NCI-H510A (cell line): ENCODE results near the gene NFIA.
"Not testable (repeated sequence)": the region's sequence is repeated elsewhere in the genome, so short reads cannot be mapped to it uniquely, and the experiment has no call there.

Experiments
- DNase-seq: peaks from one replicate; lab custom pipeline; 2025; lab: John Stamatoyannopoulos, UW

NFIA gene

DNA sequence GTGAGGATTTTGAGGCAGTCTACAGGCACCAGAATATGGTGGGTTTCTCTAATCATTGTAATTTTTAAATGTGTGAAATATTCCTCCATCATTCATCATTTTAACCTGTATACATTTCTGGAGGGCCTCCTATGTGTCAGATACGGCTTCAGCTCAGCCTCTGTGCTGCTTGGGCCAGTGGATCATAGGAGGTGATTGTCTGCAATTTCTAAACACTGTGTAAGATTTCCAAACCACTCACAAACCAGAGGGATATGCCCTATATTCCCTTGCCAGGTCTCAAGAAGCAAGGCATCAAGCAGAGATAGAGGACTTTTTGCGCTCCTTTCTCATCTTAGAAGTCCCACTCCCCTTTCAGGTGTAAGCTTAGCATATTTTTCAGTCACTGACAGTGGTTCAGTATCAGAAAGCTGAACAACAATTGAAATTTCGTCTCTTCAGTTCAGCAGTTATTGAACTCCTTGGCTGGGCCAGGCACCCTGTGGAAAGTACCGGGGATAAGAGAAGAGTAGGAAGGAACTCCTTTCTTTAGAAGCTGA, 190.9 kb downstream of the NFIA start:
- no peak for DNase-seq

DNA sequence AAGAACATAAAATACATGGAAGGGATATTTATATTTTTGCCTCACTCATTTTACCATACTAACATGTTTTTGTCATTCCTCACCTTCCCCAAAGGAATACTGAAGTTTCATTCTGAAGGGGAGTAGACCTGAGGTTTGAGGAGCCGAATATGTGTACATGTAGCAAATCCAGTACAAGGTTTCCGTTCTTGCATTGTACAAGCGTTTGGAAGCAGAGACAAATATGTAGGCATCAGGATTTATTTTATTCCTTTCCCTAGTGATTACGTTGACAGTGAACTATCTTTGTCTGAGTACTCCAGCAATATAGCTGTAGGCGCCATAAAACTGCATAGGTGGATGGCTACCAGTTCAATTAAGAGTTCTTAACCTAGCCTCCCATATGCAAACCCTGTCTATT, 191.5 kb downstream of the NFIA start:
- DNase-seq = no peak

DNA sequence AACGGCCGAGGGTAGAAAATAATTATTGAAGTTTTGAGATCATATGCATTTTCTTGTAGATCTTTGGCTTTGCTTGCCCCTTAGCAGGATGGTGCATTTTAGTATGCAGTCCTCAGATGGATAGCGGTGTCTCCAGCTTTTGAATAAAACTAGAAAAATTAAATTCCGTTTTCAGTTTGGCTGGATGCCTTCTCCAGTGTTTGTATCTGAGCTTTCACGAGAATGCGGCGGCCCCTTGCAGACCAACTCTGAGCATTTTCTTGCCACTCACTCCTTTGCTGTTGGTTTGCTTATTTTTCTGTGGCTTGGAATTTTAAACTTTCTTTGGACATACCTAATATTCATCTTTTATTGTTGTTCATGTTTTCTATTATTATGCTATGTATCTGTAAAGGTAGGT, 192.6 kb downstream of the NFIA start:
- no peak for DNase-seq

DNA sequence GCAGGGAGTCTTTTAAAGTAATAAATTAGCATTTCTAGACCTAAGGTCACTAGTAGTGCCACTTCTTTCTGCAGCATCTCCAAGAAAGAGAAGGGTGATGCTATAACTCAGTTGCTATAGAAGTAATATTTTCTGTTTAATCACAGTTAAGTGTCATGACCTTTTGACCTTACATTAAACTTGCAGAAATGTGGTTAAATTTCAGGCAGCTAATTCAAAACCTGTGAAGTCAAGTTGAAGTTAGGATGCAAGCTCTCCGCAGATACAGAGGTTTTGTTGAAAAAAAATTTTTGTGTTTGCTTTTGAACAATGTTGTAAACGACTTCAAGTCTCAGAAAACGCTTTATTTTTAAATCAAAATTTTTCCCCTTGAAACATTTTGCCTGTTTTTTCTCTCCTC, 193.9 kb downstream of the NFIA start:
- no peak for DNase-seq

DNA sequence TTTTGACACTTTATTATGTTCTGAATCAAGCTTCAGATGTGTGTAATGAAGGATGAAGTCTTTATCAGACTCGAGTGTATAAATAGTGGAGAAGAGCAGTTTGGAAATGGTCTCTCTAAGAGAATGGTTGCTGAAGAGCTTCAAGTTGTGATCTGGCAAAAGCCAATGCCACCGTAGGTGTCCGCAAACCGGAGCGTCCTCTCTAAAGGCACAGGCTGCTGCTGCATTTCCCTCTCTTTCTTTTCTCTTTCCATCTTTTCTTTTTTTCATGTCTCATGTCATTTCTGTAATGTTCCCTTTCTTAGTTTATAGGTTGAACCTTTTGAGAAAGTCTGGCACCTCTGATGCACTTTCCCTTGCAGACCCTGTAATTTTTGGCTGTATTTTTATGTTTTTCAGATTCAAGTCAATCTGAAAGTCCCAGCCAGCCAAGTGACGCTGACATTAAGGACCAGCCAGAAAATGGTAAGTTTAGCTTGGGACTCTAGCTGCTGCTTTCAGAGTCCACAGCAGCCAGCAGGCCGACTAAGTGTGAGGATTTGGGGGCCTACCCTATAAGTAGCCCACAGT, 194.8 kb downstream of the NFIA start:
- no peak for DNase-seq

DNA sequence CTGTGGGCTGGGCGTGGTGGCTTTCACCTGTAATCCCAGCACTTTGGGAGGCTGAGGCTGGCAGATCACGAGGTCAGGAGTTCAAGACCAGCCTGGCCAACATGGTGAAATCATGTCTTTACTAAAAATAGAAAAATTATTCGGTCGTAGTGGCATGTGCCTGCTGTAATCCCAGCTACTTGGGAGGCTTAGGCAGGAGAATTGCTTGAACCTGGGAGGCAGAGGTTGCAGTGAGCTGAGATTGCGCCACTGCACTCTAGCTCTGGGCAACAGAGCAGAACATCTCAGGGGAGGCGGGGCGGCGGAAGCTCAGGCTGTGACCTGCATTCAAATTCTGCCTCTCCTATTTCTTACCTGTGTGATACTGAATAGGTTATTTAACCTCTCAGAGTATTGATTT, 196.1 kb downstream of the NFIA start:
- DNase-seq = not testable (repeated sequence)

DNA sequence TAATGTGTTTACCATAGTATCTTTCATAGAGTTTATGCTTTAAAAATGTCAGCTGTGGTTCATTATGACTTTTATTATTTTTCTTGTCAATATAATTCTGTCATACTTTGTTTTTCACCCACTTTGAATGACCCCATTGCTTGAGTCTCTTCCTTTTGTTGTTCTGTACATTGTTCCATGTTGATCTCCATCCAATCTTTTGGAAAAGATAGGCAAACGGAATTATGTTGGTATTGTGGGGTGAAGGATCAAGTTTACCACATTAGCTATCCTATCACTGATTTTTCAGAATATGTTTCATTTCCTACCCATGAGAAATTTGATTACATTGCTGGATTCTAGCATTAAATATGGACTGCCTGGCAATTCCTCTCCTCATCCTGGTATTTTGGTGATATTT, 196.6 kb downstream of the NFIA start:
- DNase-seq = no peak

DNA sequence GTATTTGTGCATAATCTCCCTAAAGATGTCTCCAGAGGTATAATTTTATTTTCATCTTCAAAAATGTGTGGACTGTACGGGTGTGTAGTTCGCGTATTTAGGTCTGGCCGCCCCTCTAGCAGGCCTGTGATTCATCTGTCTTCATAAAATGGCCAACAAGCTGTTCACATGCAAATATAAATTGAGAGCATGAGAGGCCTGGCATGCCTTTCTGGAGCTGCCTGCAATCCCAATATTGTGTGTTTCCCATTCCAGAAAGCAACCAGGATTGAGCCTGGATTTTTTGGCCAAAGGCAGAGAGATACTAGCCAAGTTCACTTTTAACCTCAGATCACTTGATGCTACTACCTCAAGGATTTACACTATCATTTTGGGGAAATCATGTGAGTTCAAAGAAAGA, 197.2 kb downstream of the NFIA start:
- DNase-seq = no peak

DNA sequence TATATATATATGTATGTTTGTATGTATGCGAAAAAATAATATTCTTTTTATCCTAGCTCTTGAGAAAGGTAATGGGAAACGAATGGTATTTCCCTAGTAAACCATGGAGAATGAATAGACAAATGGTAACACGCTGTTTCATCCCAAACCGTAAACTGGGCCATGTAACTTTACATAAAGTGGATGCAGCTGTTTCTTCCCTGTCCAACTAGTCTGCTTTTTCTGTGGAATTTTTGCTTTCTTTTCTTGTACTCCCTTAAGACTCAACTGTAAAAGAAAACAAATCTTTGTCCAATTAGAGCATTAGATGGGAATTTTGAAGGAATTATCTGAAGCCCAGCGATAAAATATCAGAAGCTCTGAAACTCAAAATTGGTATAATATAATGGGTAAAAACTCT, 198.1 kb downstream of the NFIA start:
- DNase-seq = no peak

DNA sequence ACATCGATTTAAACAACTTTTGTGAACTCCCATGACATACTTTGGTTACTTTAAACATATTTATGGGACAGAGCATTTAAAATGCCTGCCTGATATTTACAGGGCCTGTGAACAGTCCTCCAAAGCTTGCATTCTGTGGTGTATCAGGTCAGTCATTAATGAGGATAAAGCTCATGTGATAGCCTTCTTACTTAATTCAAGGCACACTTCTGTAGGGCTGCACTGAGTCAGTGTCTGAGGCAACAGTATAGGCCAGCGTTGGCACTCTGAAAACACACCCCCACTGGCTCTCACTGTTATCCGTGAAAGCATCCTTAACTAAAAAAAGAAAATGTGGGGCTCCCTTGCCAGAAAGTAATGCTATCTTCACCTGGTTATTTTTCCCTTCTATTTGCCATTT, 200.0 kb downstream of the NFIA start:
- no peak for DNase-seq

DNA sequence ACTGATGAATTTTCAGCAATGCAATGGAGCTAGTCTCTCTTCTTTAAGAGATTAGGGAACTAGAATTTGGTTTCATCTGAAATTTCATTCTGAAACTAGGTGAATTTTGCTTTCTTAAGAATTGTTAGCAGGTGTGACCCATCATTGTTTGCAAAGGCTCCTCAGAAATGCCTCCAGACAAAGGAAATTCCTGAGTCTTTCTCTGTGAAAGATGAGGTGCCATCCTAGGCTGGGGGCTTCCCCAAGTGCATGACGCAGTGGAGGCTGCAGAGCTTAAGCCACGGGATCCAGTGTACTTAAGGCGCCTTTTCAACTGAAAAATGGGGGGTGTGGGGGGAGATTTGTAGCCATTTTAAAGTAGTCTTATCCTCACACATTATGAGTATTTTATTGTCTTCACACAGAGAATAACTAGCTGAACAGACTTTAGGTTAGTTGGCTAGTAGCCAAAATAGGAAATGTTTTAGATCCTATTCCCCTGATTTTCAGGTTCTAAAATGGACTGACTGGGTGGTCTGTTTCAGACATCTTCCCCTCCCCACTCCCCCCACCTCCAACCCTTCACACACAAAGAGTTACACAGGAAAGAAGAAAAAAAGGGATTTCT, 202.0 kb downstream of the NFIA start:
- DNase-seq = no peak

DNA sequence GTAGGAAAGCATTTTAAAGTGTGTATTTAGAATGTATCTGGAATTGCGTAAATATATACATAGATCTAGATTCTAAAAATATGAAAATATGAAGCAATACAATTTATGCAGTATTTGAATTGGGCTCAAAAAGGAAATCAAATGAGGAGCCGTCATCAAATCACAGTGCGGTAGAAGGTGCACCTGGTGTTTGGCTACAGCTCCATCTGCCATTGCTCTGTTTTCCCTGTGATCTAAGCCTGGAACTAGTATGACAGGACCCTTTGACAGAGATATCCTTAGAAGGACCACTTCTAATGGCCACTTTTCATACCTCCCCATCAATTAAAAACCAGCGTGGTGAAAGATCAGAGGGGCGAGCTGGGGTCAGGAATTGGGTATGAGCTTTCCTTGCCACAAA, 202.6 kb downstream of the NFIA start:
- DNase-seq = no peak

DNA sequence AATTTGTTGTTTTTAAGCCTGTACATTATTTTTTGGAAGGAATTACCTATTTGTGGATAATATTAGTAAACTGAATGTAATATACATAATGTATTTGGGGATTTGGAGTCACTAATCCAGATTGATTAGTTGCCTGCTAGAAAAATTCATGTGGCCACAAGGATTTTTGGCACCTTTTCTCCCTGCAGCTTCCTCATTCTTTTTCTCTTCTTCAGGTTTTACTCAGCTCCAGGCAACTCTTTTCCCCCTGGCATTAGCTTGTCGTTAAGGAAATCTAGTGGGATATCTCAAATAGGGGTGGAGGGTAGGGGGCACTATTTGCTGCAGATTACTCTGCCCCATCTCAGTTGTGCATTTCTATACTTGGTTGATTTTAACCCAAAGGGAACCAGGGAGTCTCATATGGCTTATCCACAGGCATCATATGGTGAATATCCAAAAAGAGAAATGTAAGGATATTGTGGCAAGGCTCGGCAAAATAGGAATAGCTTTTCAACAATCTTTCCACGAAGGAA, 203.1 kb downstream of the NFIA start:
- no peak for DNase-seq

DNA sequence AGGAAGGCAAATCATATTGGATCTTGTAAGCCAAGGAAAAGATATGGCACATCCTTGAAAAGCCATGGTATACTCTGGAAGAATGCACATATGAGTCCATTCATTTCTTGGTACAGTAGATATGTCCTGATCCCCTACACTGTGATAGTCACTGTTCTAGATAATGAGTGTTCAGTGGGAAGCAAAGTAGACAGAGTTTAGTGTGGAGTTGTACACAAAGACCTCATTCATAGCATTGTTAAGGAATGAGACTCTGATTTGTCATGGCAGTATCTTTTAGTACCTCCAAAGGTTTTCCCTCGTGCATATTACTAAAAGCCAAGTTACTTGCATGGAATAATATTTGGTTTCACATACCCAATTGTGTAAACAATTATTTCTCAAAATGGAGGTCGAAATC, 204.7 kb downstream of the NFIA start:
- no peak for DNase-seq

DNA sequence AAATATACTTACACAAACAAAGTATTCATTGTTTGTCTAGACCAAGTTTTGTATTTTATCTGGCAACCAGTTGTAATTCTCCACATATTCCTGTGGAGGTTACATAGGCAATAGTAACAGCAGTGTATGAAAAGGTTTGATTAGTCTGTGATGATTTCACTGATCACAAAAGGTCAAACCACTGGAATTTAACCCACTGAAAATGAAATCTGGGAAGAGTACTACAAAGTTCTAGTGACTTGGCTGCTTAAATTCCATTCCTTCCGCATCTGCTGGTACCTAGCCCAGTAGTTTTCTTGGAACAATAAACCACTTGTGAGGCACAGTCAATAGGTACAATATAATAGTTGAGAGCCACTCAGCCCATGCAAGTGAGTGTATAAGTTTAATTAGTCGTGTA, 205.4 kb downstream of the NFIA start:
- DNase-seq = no peak

DNA sequence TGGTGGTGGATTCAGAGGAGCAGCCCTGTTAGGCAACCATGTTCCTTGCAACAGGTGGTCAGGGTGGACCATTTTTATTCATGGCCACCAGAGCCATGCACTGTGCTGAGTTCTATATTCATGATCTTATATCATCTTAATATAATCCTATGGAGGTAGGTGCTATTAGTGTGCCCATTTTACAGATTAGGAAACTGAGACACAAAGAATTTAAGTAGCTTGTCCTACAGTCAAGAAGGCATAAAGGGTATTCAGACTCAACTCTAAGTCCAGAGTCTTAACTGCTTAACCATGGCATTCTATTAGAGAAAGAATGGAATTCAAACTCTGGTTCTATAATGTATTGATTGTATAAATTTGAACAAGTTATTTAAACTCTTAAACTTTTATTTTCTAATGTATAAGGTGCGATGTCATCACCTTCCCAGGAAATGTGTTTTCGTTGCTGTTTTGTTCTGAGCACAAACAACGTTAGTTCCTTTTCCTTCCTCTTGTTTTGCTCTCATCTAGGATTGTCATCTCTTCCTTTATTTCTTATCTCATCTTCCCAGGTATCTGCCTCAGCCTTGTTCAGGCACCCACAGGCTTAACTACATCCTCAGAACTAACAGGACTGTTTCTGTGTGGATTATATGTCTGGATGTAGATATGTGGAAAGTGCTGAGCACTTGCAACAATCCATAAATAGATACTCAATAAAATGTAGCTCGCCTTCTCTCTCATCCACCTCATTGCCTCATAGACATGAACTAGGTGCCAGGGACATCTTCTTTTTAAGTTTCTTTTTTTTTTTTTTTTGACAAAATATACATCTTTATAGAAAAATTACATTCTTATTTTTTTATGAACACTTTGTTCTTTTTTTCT, 207.1 kb downstream of the NFIA start:
- no peak for DNase-seq

DNA sequence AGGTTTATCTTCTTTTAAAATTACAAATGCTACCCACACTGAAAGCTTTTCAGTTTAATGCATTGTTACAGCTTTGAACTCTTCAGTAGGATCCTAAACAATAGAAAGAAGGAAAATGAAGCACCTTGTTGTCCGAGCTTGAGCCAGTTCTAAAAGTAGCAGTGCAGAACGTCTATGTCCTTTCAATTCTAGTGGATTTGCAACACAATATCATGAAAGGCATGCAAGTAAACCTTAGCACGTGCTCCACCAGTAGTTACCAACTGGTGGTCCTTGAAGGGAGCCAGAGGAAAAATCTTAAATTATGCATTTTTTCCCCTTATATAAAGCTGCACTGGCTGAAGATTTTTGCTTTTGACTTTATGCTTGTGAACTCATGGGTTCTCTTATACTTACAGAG, 208.2 kb downstream of the NFIA start:
- DNase-seq = no peak

DNA sequence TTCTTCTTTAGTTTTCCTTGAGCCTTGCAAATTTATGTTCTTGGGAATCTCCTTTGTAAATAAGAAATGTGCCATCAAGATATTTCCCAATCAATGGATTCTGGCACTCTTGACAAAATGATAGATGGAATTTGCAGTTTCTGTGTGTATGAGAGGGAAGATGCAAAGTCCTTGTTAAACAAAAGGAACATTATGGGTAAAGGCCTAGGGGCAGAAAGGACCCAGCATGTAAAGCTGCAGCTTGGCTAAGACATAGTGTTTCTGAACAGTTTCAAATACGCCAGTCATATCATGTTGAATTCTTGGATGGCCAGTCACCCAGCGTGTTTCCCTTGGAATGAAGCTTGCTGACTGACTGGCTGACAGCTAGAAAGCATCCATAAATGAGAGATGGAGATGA, 210.8 kb downstream of the NFIA start:
- no peak for DNase-seq

DNA sequence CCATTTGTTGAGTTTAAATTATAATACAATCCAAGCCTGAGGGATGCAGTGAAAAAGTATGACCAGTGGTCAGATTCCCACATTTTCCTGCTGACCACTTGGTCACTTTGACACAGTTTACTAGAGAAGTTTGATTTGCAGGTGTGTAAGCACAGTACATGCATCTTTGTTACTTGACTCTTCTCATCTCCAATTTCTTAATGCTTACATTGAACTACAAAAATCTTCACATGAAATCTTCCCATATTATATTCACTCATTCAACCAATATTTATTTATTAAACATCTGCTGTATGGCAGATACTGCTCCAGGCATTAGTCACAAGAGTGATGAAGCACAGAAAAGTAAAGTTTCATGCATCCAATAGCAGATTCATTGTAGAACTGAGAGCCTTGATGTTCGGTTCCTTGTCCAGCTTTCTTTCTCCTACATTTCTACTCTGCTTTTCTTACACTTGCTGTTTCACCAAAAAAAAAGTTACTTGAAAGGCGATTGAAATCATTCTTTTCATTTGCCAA, 211.7 kb downstream of the NFIA start:
- no peak for DNase-seq

DNA sequence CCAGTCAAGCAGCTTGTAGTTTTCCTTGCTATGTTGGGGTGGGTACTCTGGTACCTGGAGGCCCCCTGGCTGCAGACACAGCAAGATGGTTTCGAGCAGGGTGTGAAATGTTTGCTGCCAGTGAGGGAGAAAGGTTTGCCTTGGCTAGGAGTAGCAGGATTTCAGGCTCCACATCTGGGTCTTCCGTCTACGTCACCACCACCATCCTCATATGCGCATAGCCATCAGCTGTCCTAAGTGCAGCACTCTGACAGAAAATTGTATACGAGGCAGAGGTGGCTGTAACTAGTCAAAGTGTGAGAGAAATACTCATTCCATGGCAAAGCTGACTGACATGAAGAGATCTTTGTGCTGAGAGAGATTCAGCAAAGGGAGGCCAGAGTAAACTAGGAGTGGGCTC, 212.6 kb downstream of the NFIA start:
- no peak for DNase-seq

DNA sequence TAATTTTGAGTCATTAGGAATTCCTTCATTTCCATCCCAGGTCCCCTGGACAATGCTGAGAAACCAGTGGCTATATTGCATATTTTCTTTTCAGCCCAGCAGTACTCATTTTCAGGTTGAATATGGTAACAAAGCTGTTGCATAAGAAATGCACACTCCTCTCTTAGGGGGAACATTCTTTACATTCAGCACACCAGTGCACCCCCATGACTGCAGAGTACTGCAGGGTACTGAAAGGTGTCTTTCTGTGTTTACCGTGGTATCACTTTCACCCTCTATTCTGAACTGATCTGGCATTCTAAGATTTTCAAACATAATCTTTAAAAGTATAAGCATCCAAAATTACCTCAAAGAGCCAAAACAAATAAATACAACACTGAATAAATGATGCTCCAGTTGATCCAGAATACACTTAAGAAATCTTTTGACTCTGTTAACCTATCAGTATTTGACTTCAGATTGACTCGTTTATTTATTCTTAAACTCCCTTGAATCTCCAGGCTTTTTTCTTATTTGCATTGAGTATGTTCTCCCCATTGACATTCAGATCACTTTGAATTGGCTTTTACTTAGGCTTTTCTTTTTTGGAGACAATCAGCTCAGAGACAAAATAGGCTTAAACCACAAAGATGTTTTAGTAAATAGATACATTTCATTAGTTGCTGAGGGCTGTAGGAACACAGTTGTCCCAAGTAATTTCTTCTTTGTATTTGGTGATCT, 213.6 kb downstream of the NFIA start:
- no peak for DNase-seq

DNA sequence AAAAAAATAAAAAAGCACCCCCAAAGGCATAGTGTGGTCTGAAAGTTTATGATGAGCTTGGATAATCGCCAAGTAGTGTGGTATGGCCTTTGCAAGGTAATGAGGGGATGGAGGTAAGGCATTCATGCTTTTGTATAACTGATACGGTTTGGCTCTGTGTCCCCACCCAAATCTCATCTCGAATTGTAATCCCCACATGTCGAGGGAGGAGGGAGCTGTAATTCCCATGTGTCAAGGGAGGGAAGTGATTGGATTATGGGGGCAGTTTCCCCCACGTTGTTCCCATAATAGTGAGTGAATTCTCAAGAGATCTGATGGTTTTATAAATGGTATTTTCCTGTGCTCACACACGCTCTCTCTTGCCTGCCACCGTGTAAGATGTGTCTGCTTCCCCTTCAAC, 215.5 kb downstream of the NFIA start:
- DNase-seq = no peak
